ENCODE results near the gene AHCYL1. TPM values are rescaled to one million over a fixed set of nuclear protein-coding genes. Genes with fewer than 3 reads are reported as not detected.

Gene AHCYL1
- total RNA-seq, 1 experiment from 2014 or later = 92.0 TPM

- Histone ChIP-seq H2AFZ (ENCODE audit: low read depth, low read length, poor library complexity, severe bottlenecking) (no peak overlapping the region), H3K4me2 (ENCODE audit: low read length) (no peak overlapping the region), H3K4me3 (replicated peaks in 1 of 2; ENCODE audit: low read depth in 1 of 2, low read length in 2 of 2) (no peak overlapping the region), H3K9me3 (ENCODE audit: control insufficient read depth in 1 of 2, insufficient read depth in 1 of 2, low read depth in 1 of 2, low read length in 2 of 2) (no peaks in the 10 kb centered on the region), H4K20me1 (ENCODE audit: insufficient read depth) (no peaks in the 10 kb centered on the region), H3K9me2 (ENCODE audit: insufficient read depth) (no peaks in the 10 kb centered on the region), H3K27ac (ENCODE audit: low read depth, low read length) (no peak overlapping the region), H3K4me1 (ENCODE audit: control insufficient read depth in 1 of 2, insufficient read depth in 2 of 2, low read length in 2 of 2) (no peaks in the 10 kb centered on the region), H3K9ac (ENCODE audit: low read length) (no peak overlapping the region), H3K36me3 (ENCODE audit: control insufficient read depth in 1 of 2, insufficient read depth in 2 of 2, low read length in 2 of 2) (peaks cover 44 to 56% of the 10 kb centered on the region in 2 experiments; a peak in 3 of 4 replicates), H3K79me2 (ENCODE audit: insufficient read depth, low read length) (no peaks in the 10 kb centered on the region), H3K27me3 (ENCODE audit: insufficient read depth, low read length) (no peaks in the 10 kb centered on the region)
- no peak for TF ChIP-seq POLR2AphosphoS5 (IDR thresholded peaks at IDR 0.05; ENCODE audit: low read depth, low read length)
- no peak for TF ChIP-seq EZH2phosphoT487 (IDR thresholded peaks at IDR 0.05; ENCODE audit: borderline replicate concordance)
- TF ChIP-seq POLR2A (IDR thresholded peaks at IDR 0.05; ENCODE audit: borderline replicate concordance, extremely low read depth, insufficient read depth, insufficient read length) = no peak
- TF ChIP-seq MAX (IDR thresholded peaks at IDR 0.05) = no peak
- TF ChIP-seq CEBPB (IDR thresholded peaks at IDR 0.05; ENCODE audit: low read depth) = no peak
- no peak for TF ChIP-seq YY1 (IDR thresholded peaks at IDR 0.05; ENCODE audit: extremely low read depth, insufficient replicate concordance, low read depth, low read length)
- no peak for TF ChIP-seq EZH2 (IDR thresholded peaks at IDR 0.05)
- TF ChIP-seq EGR1 (IDR thresholded peaks at IDR 0.05; ENCODE audit: low read depth) = no peak
- TF ChIP-seq, protein P1, sequence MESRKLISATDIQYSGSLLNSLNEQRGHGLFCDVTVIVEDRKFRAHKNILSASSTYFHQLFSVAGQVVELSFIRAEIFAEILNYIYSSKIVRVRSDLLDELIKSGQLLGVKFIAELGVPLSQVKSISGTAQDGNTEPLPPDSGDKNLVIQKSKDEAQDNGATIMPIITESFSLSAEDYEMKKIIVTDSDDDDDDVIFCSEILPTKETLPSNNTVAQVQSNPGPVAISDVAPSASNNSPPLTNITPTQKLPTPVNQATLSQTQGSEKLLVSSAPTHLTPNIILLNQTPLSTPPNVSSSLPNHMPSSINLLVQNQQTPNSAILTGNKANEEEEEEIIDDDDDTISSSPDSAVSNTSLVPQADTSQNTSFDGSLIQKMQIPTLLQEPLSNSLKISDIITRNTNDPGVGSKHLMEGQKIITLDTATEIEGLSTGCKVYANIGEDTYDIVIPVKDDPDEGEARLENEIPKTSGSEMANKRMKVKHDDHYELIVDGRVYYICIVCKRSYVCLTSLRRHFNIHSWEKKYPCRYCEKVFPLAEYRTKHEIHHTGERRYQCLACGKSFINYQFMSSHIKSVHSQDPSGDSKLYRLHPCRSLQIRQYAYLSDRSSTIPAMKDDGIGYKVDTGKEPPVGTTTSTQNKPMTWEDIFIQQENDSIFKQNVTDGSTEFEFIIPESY (IDR thresholded peaks at IDR 0.05; ENCODE audit: extremely low read depth, insufficient replicate concordance, low read length) = no peak
- TF ChIP-seq ZNF274 (IDR thresholded peaks at IDR 0.05; ENCODE audit: low read depth, low read length) = no peak
- TF ChIP-seq SRF (IDR thresholded peaks at IDR 0.05; ENCODE audit: low read depth) = no peak
- TF ChIP-seq ZFX (IDR thresholded peaks at IDR 0.05) = no peak
- no peak for TF ChIP-seq REST (IDR thresholded peaks at IDR 0.05; ENCODE audit: low read depth)
- POLR2A ChIA-PET = no interaction called here
- RAD21 ChIA-PET (ENCODE audit: low non-redundant PET in 1 of 2, low total read pairs in 2 of 2, uncharacterized antibody in 2 of 2, unreplicated experiment in 2 of 2) = no interaction called here
- DNase-seq (ENCODE audit: low read depth, low spot score) = no peak
- CTCF ChIA-PET = interaction anchor here (2.0 kb wide), 1 partner anchor 9 kb away, joined by 13 read pairs; no protein-coding TSS in a partner anchor
- no peak for ATAC-seq
- intact Hi-C loops (cut with micrococcal nuclease) = no loop called here
- no TSS peak for BruUV-seq (replicated peaks)
These were observed 66.2 kb downstream of the AHCYL1 start for GRCh38 chr1:110050602-110051261.
